Left cardiac atrium (tissue), 4 donors: ENCODE measurements around the gene ALDH1B1. TPM values are rescaled to one million over a fixed set of nuclear protein-coding genes. Genes with fewer than 3 reads are reported as not detected.
A peak's percentile ranks its signal among the peaks of the same experiment; 100 is the strongest.
"Not testable (repeated sequence)": the region's sequence is repeated elsewhere in the genome, so short reads cannot be mapped to it uniquely, and the experiment has no call there.

Experiments used
- ATAC-seq, 2 donors: fragments of 200-7000 bp; cut with Tn5 transposase; one replicate each; pipeline ENCODE4 v1.9.1; 2020; ENCODE audit warnings: mild to moderate bottlenecking in 2 of 2, moderate library complexity in 2 of 2
- DNase-seq: peaks from one replicate; pipeline ENCODE4 v3.0.0-alpha.2; 2020
- intact Hi-C, 2 donors: fragments of 100-400 bp; cut with DNase I; formaldehyde crosslinking; loops; one replicate each; pipeline versions ENCODE4 v1.14.1 to v1.15.1; 2022 to 2023
- total RNA-seq, 2 donors: library from RNA; stranded (reverse); fragmentation: NEBNext Ultra II Directional; extraction: Animal tissue kit (Norgen Biotek cat#: 25700); gene quantifications; one replicate each; pipeline ENCODE4 v1.2.1, GENCODE V29; 2021
- donor health status: DM: no; HTN: yes; CAD: no.
- donor health status: DM: no; HTN: yes; CAD: no; lungs with severe emphysema.
- donor health status: DM: yes; HTN: yes; CAD: no.
- donor health status: Dilated cardiomyopathy.

ALDH1B1 gene
- total RNA-seq, 2 donors from 2014 or later = 19.4 to 21.0 TPM

GRCh38 chr9:38380872-38381534 lies 11.5 kb upstream of the ALDH1B1 start:
- no peak for DNase-seq
- peak in 1 of 2 donors; percentile 48 for ATAC-seq
- intact Hi-C loops = no loop called here

DNA sequence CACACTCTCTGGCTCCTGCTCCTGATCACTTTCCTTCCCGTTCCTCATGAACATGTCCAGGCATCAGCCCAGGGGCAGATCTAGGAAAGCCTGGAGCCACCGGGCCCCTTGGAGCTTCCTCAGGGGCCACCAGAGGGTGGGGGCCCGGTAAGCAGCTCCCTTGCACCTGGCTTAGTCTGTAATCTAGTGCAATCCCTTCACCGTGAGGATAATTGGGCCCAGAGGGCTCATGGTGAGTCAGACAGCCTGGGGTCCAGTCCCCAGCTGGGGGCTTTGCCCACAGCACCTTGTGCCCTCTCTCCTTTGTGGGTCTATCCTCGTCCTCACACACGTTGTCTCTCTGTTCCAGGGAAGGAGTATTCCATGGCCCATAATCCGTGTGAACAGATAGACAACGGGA lies 10.4 kb upstream of the ALDH1B1 start:
- ATAC-seq (no peak), DNase-seq (no peak)
- intact Hi-C loops = no loop called here

GRCh38 chr9:38384990-38385848 lies 7.3 kb upstream of the ALDH1B1 start:
- intact Hi-C loops = no loop called here

GRCh38 chr9:38385896-38386295 lies 6.6 kb upstream of the ALDH1B1 start:
- intact Hi-C loops = no loop called here
- no peak for ATAC-seq
- DNase-seq = no peak

More at GRCh38 chr9:38384990-38385848, 7.3 kb upstream of the ALDH1B1 start:
- DNase-seq = no peak
- ATAC-seq = no peak

- no peak for DNase-seq
- no peak for ATAC-seq
- intact Hi-C loops = no loop called here
Observed at GRCh38 chr9:38386319-38386895, 6.1 kb upstream of the ALDH1B1 start.

- no peak for ATAC-seq
- no peak for DNase-seq
- intact Hi-C loops = no loop called here
Observed at GRCh38 chr9:38387066-38387465, 5.4 kb upstream of the ALDH1B1 start.

DNA sequence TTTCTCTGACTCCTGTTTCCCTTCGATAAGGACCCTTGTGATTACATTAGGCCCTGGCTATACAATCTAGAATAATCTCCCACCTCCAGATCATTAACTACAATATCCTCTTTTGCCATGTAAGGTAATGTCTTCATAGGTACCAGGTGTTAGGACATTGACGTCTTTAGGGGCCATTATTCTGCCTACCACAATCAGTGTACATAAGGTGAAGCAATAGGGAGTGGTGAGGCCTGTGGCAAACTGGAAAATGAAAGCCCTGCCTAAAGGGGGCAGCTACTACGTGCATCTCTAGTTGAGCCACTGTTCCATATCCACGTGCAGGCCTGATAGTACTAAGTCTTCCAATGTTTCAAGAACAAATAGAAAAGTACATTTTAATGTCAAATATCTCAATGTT lies 4.8 kb upstream of the ALDH1B1 start:
- ATAC-seq = no peak
- intact Hi-C loops = no loop called here

DNA sequence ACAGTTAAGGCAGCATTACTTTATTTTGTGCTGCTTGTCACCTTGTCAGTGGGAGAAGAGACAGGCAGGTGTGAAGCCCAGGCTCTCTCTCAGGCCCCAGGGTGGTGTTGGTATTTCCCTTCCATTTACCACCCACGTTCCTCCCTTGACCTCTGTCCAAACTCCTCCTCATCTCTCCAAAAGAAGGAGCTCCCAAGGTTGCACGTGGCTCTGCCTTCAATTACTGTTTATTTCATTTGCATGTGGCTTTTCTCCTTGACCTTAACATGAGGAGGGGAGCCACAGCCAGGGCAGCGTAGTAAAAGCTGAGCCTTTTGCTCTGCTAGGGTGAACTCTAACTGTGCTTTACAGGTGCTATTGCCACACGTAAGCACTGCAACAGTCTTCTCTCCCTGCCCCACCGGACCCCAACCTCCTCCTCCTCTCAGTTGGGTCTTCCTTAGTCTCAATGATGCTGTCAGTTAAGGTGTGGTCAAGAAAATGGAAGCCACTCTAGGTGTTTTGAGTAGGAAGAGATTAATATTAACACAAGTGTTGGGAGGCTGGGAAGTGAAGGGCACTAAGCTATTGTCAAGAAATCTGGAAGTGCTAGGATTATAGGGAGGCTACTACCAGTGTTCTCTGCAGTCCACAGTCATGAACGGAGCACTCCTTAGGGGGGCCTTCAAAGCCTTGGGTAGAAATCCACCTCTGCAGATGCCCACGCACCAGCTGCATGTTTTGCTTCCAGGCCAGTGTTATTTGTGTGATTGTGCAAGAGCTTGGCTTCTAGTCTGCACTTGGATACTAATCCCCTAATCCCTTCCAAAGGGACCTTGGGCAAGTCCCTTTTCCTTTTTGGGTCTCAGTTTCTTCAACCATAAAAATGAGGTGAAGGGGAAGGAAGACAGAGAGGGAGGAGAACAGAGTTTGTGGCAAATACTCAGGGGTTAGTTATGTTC lies 3.9 kb upstream of the ALDH1B1 start:
- intact Hi-C loops = no loop called here
- DNase-seq (no peak), ATAC-seq (peak; percentile 8 to 49)

More for the DNA sequence above, 4.8 kb upstream of the ALDH1B1 start:
- no peak for DNase-seq

DNA sequence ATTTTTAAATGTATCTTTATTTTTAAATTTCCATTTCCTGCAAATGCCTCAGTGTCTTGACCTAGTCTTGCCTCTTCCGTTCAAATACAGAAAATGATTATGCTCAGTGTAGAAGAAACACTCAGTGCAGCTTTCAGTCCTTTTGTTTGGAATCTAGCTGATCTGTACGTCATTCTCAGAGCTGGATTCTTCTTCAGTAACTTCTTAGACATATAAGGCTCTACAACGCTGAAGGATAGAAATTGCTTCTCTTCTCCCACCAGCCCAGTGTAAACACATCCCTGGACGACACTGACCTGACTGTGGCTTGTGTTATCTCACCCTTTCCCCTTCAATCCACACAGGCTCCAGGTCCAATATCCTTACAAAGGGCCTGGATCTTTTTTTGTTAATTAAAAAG lies 3.2 kb upstream of the ALDH1B1 start:
- ATAC-seq (no peak), DNase-seq (no peak)
- intact Hi-C loops = no loop called here

DNA sequence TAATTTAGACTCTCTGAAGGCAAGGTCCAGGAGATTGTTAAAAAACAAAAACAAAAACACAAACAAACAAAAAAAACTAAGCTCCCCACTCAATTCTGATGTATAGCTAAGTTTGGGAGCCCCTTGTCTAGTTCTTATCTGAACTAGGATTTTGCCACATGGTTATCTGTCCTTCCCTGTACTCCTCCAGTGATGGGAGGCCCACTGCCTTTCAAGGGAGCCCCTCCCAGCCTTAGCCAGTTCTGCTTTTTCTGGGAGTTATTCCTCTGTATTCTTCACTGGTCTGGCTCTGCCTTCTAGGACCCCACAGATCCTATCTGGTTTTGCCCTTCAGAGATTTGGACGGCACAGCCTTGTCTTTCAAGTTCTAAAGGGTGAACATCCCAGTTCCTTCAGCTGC lies 2.1 kb upstream of the ALDH1B1 start:
- intact Hi-C loops = no loop called here
- DNase-seq (no peak), ATAC-seq (no peak)

DNA sequence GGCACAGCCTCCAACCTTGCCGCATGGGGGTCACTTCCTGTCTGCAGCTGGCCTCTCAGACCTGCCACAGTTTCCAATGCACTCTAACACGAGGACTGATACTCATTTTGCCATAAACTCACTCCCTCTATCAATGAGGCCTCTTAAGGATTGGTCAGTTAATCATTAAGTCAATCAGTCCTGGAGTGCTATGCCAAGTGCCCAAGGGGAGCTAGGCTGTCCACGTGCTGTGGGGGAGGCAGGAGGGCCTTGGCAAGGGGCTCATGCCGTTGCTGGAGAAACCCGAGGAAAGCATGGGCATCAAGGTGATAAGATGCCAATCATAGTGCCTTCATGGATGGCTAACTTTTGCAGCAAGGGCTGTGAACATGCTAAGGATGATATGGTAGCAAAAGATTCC lies 1.7 kb upstream of the ALDH1B1 start:
- no peak for ATAC-seq
- no peak for DNase-seq
- intact Hi-C loops = no loop called here

DNA sequence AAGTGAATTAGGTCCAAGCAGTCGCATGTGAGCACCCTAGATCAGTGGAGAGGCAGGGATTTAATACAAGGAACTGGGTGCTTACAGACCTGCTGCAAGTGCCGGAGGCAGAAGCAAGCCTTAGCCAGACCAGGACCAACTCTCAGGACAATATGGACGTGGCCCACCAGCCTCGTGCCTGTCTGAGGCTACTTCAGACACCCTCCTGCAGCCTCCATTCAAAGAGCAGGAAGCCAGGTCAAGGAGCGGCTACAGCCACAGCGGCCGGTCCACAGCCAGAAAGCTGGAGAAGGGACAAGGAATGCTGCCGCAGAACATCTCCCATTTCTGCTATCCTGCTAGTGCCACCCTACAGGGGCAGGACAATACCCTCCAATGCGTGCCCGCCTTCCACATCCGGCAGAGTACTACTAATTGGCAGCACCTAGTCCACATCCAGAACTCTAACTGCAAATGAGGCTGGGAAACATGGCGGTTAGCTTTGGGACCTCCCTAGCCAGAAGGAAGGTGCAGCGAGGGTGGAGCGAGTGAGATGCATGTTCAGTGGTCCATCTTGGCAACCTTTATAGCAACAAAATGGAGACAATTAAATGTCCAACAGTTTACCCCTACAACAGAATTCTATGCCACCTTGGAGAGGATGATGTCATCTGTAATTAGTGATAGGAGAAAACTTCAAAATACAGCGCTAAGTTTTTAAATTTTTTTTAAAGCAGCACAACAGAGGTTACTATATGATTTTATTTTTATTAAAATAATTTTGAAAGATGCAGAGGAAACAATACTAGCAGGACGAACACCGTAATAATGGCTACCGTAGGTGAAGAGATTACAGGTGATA lies 1.0 kb upstream of the ALDH1B1 start:
- ATAC-seq = no peak
- intact Hi-C loops = no loop called here
- DNase-seq = no peak

DNA sequence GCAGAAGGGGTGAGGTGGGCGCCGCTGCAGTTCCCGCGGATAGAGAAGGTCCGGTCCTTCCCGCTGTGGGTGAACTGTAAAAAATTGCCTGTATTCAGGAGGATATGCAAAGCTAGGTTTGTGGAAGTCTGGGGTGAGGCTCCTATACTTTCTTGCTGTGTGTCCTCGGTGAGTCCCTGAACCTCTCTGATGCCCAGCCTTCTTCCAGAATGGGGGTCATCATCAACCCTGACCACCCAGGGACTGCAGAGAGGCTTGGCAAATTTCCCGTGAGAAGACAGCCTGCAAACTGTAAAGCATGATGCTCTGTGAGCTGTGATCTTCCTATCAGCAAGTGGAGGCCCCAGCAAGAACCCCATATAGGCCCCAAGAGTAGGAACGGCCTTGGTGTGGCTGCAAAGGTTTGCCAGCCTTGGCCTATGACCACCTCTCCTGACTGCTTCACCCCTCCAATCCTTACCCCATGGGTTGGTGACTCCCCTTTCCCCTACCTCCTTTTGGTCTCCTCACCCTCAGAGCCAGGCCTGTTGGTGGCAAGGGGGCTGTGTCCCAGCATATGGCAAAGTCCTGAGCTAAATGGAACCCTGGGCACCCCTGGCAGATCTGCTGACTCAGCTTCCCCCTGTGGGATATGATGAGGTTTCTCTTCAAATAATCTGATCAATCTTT lies 760 bp downstream of the ALDH1B1 start:
- ATAC-seq (no peak), DNase-seq (no peak)
- intact Hi-C loops = no loop called here

GRCh38 chr9:38394416-38394815 lies 1.9 kb downstream of the ALDH1B1 start:
- intact Hi-C loops = no loop called here
- DNase-seq (no peak), ATAC-seq (no peak)

DNA sequence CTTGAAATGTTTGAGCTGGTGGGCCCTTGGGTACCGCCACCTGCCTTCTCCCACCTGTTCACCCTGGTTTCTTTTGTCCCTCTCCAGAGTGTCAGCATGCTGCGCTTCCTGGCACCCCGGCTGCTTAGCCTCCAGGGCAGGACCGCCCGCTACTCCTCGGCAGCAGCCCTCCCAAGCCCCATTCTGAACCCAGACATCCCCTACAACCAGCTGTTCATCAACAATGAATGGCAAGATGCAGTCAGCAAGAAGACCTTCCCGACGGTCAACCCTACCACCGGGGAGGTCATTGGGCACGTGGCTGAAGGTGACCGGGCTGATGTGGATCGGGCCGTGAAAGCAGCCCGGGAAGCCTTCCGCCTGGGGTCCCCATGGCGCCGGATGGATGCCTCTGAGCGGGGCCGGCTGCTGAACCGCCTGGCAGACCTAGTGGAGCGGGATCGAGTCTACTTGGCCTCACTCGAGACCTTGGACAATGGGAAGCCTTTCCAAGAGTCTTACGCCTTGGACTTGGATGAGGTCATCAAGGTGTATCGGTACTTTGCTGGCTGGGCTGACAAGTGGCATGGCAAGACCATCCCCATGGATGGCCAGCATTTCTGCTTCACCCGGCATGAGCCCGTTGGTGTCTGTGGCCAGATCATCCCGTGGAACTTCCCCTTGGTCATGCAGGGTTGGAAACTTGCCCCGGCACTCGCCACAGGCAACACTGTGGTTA lies 3.3 kb downstream of the ALDH1B1 start:
- intact Hi-C loops = no loop called here
- DNase-seq = no peak
- ATAC-seq = no peak

GRCh38 chr9:38396371-38396671 lies 3.8 kb downstream of the ALDH1B1 start:
- intact Hi-C loops = no loop called here
- no peak for ATAC-seq
- no peak for DNase-seq

DNA sequence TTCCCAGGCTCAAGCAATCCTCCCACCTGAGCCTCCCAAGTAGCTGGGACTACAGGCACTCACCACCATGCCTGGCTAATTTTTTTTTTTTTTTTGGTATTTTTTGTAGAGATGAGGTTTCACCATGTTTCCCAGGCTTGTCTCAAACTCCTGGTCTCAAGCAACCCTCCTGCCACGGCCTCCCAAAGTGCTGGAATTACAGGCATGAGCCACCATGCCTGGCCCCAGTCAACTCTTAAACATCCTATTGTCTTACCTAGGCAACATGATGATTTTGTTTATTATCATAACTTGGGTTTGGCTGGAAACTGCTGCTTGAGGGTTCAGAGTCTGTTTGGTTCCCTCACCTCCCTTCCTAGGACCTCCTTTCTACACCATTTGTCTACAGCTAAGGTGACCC lies 6.7 kb downstream of the ALDH1B1 start:
- intact Hi-C loops, ATAC-seq, DNase-seq: not testable (repeated sequence)
